Measurements from ENCODE around the gene WDTC1.

DNA sequence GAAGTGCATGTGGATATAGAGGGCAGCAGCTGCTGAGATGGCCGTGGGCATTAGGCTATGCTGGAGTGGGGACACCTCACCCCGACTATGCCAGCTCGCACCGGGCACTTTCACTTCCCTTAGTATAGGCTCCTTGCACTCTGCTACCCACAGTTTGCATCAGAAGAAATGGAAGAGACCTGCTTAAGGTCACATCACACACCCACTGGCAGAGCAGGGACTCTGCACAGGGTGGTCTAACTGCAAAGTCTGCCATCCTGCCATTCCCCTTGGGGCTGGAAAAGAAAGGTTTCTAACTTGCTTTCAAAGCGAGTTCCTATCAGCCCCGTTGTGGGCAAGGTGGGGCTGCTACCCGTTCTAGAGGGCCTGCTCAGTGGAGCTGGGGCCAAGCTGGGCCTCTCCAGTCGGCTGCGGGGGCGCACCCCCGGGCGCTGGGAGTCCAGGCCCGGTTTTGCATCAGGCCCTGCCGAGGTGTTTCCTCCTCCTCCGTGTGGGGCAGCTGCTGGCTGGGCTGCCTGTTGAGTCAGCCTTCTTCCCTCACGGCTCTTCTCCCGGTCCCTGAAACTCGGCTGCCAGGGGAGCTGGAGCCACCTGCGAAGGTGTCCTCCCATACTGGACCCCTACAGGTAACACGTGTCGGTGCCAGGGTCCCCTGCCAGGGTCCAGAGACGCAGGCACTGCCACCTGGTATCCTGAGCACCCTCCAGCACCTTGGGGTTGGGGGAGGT is 107.3 kb downstream of the WDTC1 start, which contains the start of gene SYTL1:
- TF ChIP-seq, protein P1, sequence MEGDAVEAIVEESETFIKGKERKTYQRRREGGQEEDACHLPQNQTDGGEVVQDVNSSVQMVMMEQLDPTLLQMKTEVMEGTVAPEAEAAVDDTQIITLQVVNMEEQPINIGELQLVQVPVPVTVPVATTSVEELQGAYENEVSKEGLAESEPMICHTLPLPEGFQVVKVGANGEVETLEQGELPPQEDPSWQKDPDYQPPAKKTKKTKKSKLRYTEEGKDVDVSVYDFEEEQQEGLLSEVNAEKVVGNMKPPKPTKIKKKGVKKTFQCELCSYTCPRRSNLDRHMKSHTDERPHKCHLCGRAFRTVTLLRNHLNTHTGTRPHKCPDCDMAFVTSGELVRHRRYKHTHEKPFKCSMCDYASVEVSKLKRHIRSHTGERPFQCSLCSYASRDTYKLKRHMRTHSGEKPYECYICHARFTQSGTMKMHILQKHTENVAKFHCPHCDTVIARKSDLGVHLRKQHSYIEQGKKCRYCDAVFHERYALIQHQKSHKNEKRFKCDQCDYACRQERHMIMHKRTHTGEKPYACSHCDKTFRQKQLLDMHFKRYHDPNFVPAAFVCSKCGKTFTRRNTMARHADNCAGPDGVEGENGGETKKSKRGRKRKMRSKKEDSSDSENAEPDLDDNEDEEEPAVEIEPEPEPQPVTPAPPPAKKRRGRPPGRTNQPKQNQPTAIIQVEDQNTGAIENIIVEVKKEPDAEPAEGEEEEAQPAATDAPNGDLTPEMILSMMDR (IDR thresholded peaks at IDR 0.05; ENCODE audit: low read depth, low read length) = no peak
- no peak for TF ChIP-seq EZH2phosphoT487 (IDR thresholded peaks at IDR 0.05; ENCODE audit: low read depth)

All from OCI-LY3 (cell line).